NOMO-1 (cell line): ENCODE data around the gene CDX1.

ENCODE experiments used
- DNase-seq, 2 experiments: peaks; one replicate each; lab custom pipeline; 2025; ENCODE audit not compliant: unreplicated experiment in 2 of 2; lab: John Stamatoyannopoulos, UW

CDX1 gene

GRCh38 chr5:150166650-150167511 is at the start of gene CDX1:
CDX1 (plus strand) TSS chr5:150166778; CDS start chr5:150166877, 99 bp downstream.
- no peak for DNase-seq

- DNase-seq, result no peak
Observed at GRCh38 chr5:150117945-150118560, 48.5 kb upstream of the CDX1 start.

GRCh38 chr5:150118561-150119229 is 47.9 kb upstream of the CDX1 start:
- DNase-seq, result no peak

- DNase-seq, result no peak
Observed at GRCh38 chr5:150119421-150120061, 47.0 kb upstream of the CDX1 start.

GRCh38 chr5:150120062-150120441 is 46.5 kb upstream of the CDX1 start:
- no peak for DNase-seq

- DNase-seq, result no peak
Observed at GRCh38 chr5:150120617-150121447, 45.7 kb upstream of the CDX1 start.

- no peak for DNase-seq
Observed at GRCh38 chr5:150121448-150122157, 45.0 kb upstream of the CDX1 start.

GRCh38 chr5:150122158-150122510 is 44.4 kb upstream of the CDX1 start:
- peak; percentile 72 to 76 for DNase-seq

- DNase-seq, result no peak
Observed at GRCh38 chr5:150122536-150123481, 43.8 kb upstream of the CDX1 start.

- peak; percentile 9 to 25 for DNase-seq
Observed at GRCh38 chr5:150123542-150123941, 43.0 kb upstream of the CDX1 start.

GRCh38 chr5:150124111-150124557 is 42.4 kb upstream of the CDX1 start:
- peak; percentile 38 to 53 for DNase-seq

- no peak for DNase-seq
Observed at GRCh38 chr5:150124596-150124995, 42.0 kb upstream of the CDX1 start.

GRCh38 chr5:150125334-150125733 is 41.2 kb upstream of the CDX1 start:
- DNase-seq, result no peak

- no peak for DNase-seq
Observed at GRCh38 chr5:150126199-150126920, 40.2 kb upstream of the CDX1 start.

GRCh38 chr5:150126921-150127265 is 39.7 kb upstream of the CDX1 start:
- no peak for DNase-seq

GRCh38 chr5:150129454-150129812 is 37.1 kb upstream of the CDX1 start:
- no peak for DNase-seq

- DNase-seq, result peak; percentile 79 to 82
Observed at GRCh38 chr5:150129813-150130492, 36.6 kb upstream of the CDX1 start.
